OCI-LY3 (cell line): ENCODE data around the gene LILRA1.
"Not testable (repeated sequence)": the region's sequence is repeated elsewhere in the genome, so short reads cannot be mapped to it uniquely, and the experiment has no call there.

Experiments
- H2AFZ ChIP-seq: fragments of 200-600, 300-600 bp; shearing (Covaris generic); 2 replicates; pipeline ENCODE4 v1.6.0; 2014; ENCODE audit warnings: antibody characterized with exemption, low read depth, low read length
- H3K27ac ChIP-seq: fragments of 200-600, 300-600 bp; sonication (generic); 2 replicates; pipeline ENCODE4 v1.5.1; 2014; ENCODE audit warnings: mild to moderate bottlenecking, low read length, moderate library complexity, mixed read lengths
- H3K27me3 ChIP-seq: fragments of 200-600, 300-600 bp; sonication (generic); 2 replicates; pipeline ENCODE4 v1.6.1; 2014; ENCODE audit warnings: low read depth, low read length, mixed read lengths
- H3K36me3 ChIP-seq: fragments of 200-600, 300-600 bp; sonication (generic); replicated peaks from 2 replicates; pipeline ENCODE3; 2014; ENCODE audit warnings: low read depth, low read length, mixed read lengths
- H3K4me1 ChIP-seq: fragments of 300-600, 200-600 bp; sonication (generic); 2 replicates; pipeline ENCODE4 v1.6.1; 2014; ENCODE audit warnings: low read length, mixed read lengths
- H3K4me2 ChIP-seq: fragments of 200-600, 300-600 bp; sonication (generic); 2 replicates; pipeline ENCODE4 v1.6.1; 2014; ENCODE audit warnings: low read length, mixed read lengths
- H3K4me3 ChIP-seq: fragments of 300-600, 200-600 bp; sonication (generic); 2 replicates; pipeline ENCODE4 v1.5.1; 2014; ENCODE audit warnings: antibody characterized with exemption, mild to moderate bottlenecking, low read length, moderate library complexity
- H3K79me2 ChIP-seq: fragments of 300-600, 200-600 bp; shearing (Covaris generic); 2 replicates; pipeline ENCODE4 v1.6.1; 2014; ENCODE audit warnings: mild to moderate bottlenecking, low read length, mixed read lengths
- H3K9ac ChIP-seq: fragments of 300-600, 200-600 bp; shearing (Covaris generic); 2 replicates; pipeline ENCODE4 v1.6.0; 2014; ENCODE audit warnings: mild to moderate bottlenecking, low read length, moderate library complexity
- H3K9me3 ChIP-seq: fragments of 200-600, 300-600 bp; shearing (Covaris generic); 2 replicates; pipeline ENCODE4 v1.6.1; 2014; ENCODE audit warnings: low read length, mixed read lengths; ENCODE audit not compliant: insufficient read depth
- H4K20me1 ChIP-seq: fragments of 200-600, 300-600 bp; sonication (generic); 2 replicates; pipeline ENCODE4 v1.6.1; 2016; ENCODE audit warnings: low read length, mixed read lengths; ENCODE audit not compliant: insufficient read depth
- CTCF ChIP-seq: fragments of 200-600, 300-600 bp; sonication (generic); IDR thresholded peaks from 2 replicates; pipeline ENCODE4 v1.5.1; 2014; ENCODE audit warnings: antibody characterized with exemption, low read length, low read depth
- EZH2phosphoT487 ChIP-seq: fragments of 200-600 bp; shearing (Covaris generic); IDR thresholded peaks from 2 replicates; pipeline ENCODE4 v1.6.1; 2018; ENCODE audit warnings: antibody characterized with exemption, mixed run types, low read depth

The LILRA1 gene

GRCh38 chr19:54616821-54617560 lies 23.6 kb downstream of the LILRA1 start:
- H2AFZ ChIP-seq: peak overlapping the region; percentile 57; the same call in 1 of the 2 replicates
- H3K4me1 ChIP-seq: peaks cover 27% of the 10 kb centered on the region
- peaks cover 7% of the 10 kb centered on the region for H3K36me3 ChIP-seq
- H3K27ac ChIP-seq: peak overlapping the region; percentile 81
- H3K4me3 ChIP-seq: peak overlapping the region; percentile 53
- H3K9ac ChIP-seq: peak overlapping the region; percentile 27; the same call in 1 of the 2 replicates
- no peaks in the 10 kb centered on the region for H4K20me1 ChIP-seq
- H3K9me3 ChIP-seq: peaks cover 14% of the 10 kb centered on the region
- TF ChIP-seq CTCF (no peak), EZH2phosphoT487 (no peak)
- H3K4me2 ChIP-seq: peak overlapping the region; percentile 49
- no peaks in the 10 kb centered on the region for H3K27me3 ChIP-seq
- H3K79me2 ChIP-seq: peaks cover 3% of the 10 kb centered on the region; the same call in 1 of the 2 replicates

- no peaks in the 10 kb centered on the region for H3K27me3 ChIP-seq
- peaks cover 38% of the 10 kb centered on the region for H3K4me1 ChIP-seq
- H3K79me2 ChIP-seq: peaks cover 11% of the 10 kb centered on the region; the same call in 1 of the 2 replicates
- peaks cover 7% of the 10 kb centered on the region for H3K36me3 ChIP-seq
- no peak overlapping the region for H2AFZ ChIP-seq
- TF ChIP-seq EZH2phosphoT487 (no peak), CTCF (no peak)
- H3K4me2 ChIP-seq: no peak overlapping the region
- no peak overlapping the region for H3K9ac ChIP-seq
- peaks cover 14% of the 10 kb centered on the region for H3K9me3 ChIP-seq
- H4K20me1 ChIP-seq: no peaks in the 10 kb centered on the region
- no peak overlapping the region for H3K27ac ChIP-seq
- no peak overlapping the region for H3K4me3 ChIP-seq
Measured at GRCh38 chr19:54620464-54620863, 27.0 kb downstream of the LILRA1 start.

GRCh38 chr19:54622431-54622830 lies 29.0 kb downstream of the LILRA1 start:
- H3K4me1 ChIP-seq: peaks cover 22% of the 10 kb centered on the region
- H3K36me3 ChIP-seq: peaks cover 11% of the 10 kb centered on the region
- H3K9ac ChIP-seq: no peak overlapping the region
- peaks cover 12% of the 10 kb centered on the region for H3K9me3 ChIP-seq
- H2AFZ ChIP-seq: no peak overlapping the region
- no peak for TF ChIP-seq CTCF
- no peak for TF ChIP-seq EZH2phosphoT487
- no peaks in the 10 kb centered on the region for H4K20me1 ChIP-seq
- H3K4me2 ChIP-seq: peak overlapping the region; percentile 44
- H3K27me3 ChIP-seq: no peaks in the 10 kb centered on the region
- no peak overlapping the region for H3K27ac ChIP-seq
- H3K79me2 ChIP-seq: peaks cover 11% of the 10 kb centered on the region; the same call in 1 of the 2 replicates
- peak overlapping the region; percentile 13; the same call in 1 of the 2 replicates for H3K4me3 ChIP-seq

- not testable (repeated sequence) for H4K20me1 ChIP-seq, H2AFZ ChIP-seq, H3K9ac ChIP-seq, H3K4me2 ChIP-seq, H3K27me3 ChIP-seq, H3K27ac ChIP-seq, H3K4me3 ChIP-seq
- Histone ChIP-seq H3K79me2 (peaks cover 11% of the 10 kb centered on the region; the same call in 1 of the 2 replicates), H3K9me3 (peaks cover 12% of the 10 kb centered on the region), H3K36me3 (peaks cover 11% of the 10 kb centered on the region), H3K4me1 (peaks cover 29% of the 10 kb centered on the region)
Measured at GRCh38 chr19:54624234-54624633, 30.8 kb downstream of the LILRA1 start.

- H2AFZ ChIP-seq, H3K27ac ChIP-seq, H3K27me3 ChIP-seq, H3K9ac ChIP-seq, H4K20me1 ChIP-seq, H3K4me2 ChIP-seq, H3K4me3 ChIP-seq: not testable (repeated sequence)
- Histone ChIP-seq H3K4me1 (peaks cover 31% of the 10 kb centered on the region), H3K79me2 (peaks cover 11% of the 10 kb centered on the region; the same call in 1 of the 2 replicates), H3K36me3 (peaks cover 11% of the 10 kb centered on the region), H3K9me3 (peaks cover 10% of the 10 kb centered on the region)
Measured at GRCh38 chr19:54624934-54625730, 31.7 kb downstream of the LILRA1 start.
